Uterus (tissue), 4 donors: ENCODE results near the gene RNF144A. TPM values are rescaled to one million over a fixed set of nuclear protein-coding genes. Genes with fewer than 3 reads are reported as not detected.

Experiments used
- DNase-seq, 2 donors: peaks; one replicate each; pipeline ENCODE4 v3.0.0-alpha.2; 2019 to 2020
- H3K27ac ChIP-seq, 2 donors: fragments of 200-600 bp; sonication (generic); 1 replicate in 1 of 2; 2 replicates in 1 of 2; pipeline ENCODE4 v1.5.1; 2016 to 2018
- H3K27me3 ChIP-seq, 2 donors: fragments of 200-600 bp; sonication (generic); one replicate each; pipeline ENCODE4 v1.5.1; 2018 to 2019; ENCODE audit warnings: control low read depth in 1 of 2
- H3K36me3 ChIP-seq, 2 donors: fragments of 200-600 bp; sonication (generic); one replicate each; pipeline ENCODE4 v1.5.1; 2019; ENCODE audit warnings: control low read depth in 1 of 2
- H3K4me1 ChIP-seq, 2 donors: fragments of 200-600 bp; sonication (generic); one replicate each; pipeline ENCODE4 v1.5.1; 2018 to 2019; ENCODE audit warnings: control low read depth in 1 of 2
- H3K4me3 ChIP-seq, 2 donors: fragments of 200-600 bp; sonication (generic); 1 replicate in 1 of 2; 2 replicates in 1 of 2; pipeline ENCODE4 v1.5.1; 2018 to 2019; ENCODE audit warnings: mild to moderate bottlenecking in 1 of 2
- H3K9me3 ChIP-seq, 2 donors: fragments of 200-600 bp; sonication (generic); one replicate each; pipeline ENCODE4 v1.5.1; 2019; ENCODE audit warnings: control low read depth in 1 of 2
- CTCF ChIP-seq, 4 experiments: fragments of 200-600 bp in 2 of 4; fragments of 450-650 bp in 2 of 4; sonication (generic) in 2 of 4; IDR thresholded peaks; one replicate each; pipeline ENCODE4 v1.5.1; 2016 to 2019; ENCODE audit warnings: antibody characterized with exemption in 4 of 4, mild to moderate bottlenecking in 2 of 4, moderate library complexity in 1 of 4
- POLR2A ChIP-seq, 2 donors: fragments of 450-650 bp; IDR thresholded peaks; one replicate each; pipeline ENCODE4 v1.6.1; 2016; ENCODE audit warnings: antibody characterized with exemption in 2 of 2, mild to moderate bottlenecking in 1 of 2, moderate library complexity in 1 of 2
- intact Hi-C: fragments of 100-400 bp; cut with DNase I; formaldehyde crosslinking; loops from one replicate; pipeline ENCODE4 v1.15.1; 2023; ENCODE audit warnings: low total_unique reads
- total RNA-seq, 4 donors: library from RNA; depleted of rRNA in 3 of 4; stranded (reverse); fragments of >200 nt in 3 of 4; gene quantifications; one replicate each; pipeline versions ENCODE4 v1.1.0 to v1.2.4, GENCODE V29; 2014 to 2023
- donor health status: DM: yes; HTN: yes; CAD: no.

RNF144A gene
- total RNA-seq, 4 donors from 2014 or later, result 22.5 to 103 (median 63.0) TPM

- Histone ChIP-seq H3K4me1 (no peaks in the 10 kb centered on the region), H3K9me3 (no peaks in the 10 kb centered on the region), H3K36me3 (no peaks in the 10 kb centered on the region), H3K27me3 (no peaks in the 10 kb centered on the region), H3K27ac (peak within 1 kb of the TSS; percentile 64 to 75), H3K4me3 (peak within 1 kb of the TSS; percentile 41 to 51)
- DNase-seq, result peak; percentile 36
- intact Hi-C loops, result no loop called here
- no peak for TF ChIP-seq POLR2A (IDR thresholded peaks at IDR 0.05)
- TF ChIP-seq CTCF (IDR thresholded peaks at IDR 0.05), result peak in 2 of 4 experiments; percentile 9 to 17
Measured at GRCh38 chr2:6877402-6878304, 39.6 kb upstream of the RNF144A start, which contains the start of gene RSAD2. Gene RSAD2 (plus strand): TSS chr2:6877777. CDS start chr2:6877801, 24 bp downstream.

GRCh38 chr2:6878549-6878948 lies 38.7 kb upstream of the RNF144A start:
- DNase-seq, result no peak
- intact Hi-C loops, result no loop called here
- no peaks in the 10 kb centered on the region for H3K27me3 ChIP-seq

GRCh38 chr2:6879011-6879410 lies 38.2 kb upstream of the RNF144A start:
- Histone ChIP-seq H3K36me3 (no peaks in the 10 kb centered on the region), H3K27ac (no peak overlapping the region), H3K4me3 (no peak overlapping the region), H3K27me3 (no peaks in the 10 kb centered on the region), H3K9me3 (no peaks in the 10 kb centered on the region), H3K4me1 (no peaks in the 10 kb centered on the region)
- TF ChIP-seq CTCF (IDR thresholded peaks at IDR 0.05), result no peak
- intact Hi-C loops, result no loop called here
- no peak for DNase-seq

More at GRCh38 chr2:6878549-6878948, 38.7 kb upstream of the RNF144A start:
- no peaks in the 10 kb centered on the region for H3K9me3 ChIP-seq
- H3K4me1 ChIP-seq, result no peaks in the 10 kb centered on the region
- no peaks in the 10 kb centered on the region for H3K36me3 ChIP-seq
- TF ChIP-seq POLR2A (IDR thresholded peaks at IDR 0.05) (no peak), CTCF (IDR thresholded peaks at IDR 0.05) (no peak)
- H3K4me3 ChIP-seq, result no peak overlapping the region
- no peak overlapping the region for H3K27ac ChIP-seq

GRCh38 chr2:6880200-6880733 lies 36.9 kb upstream of the RNF144A start:
- DNase-seq, result no peak
- Histone ChIP-seq H3K4me3 (no peak overlapping the region), H3K36me3 (no peaks in the 10 kb centered on the region), H3K4me1 (no peaks in the 10 kb centered on the region), H3K27me3 (no peaks in the 10 kb centered on the region), H3K9me3 (no peaks in the 10 kb centered on the region), H3K27ac (no peak overlapping the region)
- intact Hi-C loops, result no loop called here
- TF ChIP-seq POLR2A (IDR thresholded peaks at IDR 0.05), result no peak
- TF ChIP-seq CTCF (IDR thresholded peaks at IDR 0.05), result no peak

GRCh38 chr2:6881046-6881445 lies 36.2 kb upstream of the RNF144A start:
- TF ChIP-seq POLR2A (IDR thresholded peaks at IDR 0.05) (no peak), CTCF (IDR thresholded peaks at IDR 0.05) (no peak)
- H3K27me3 ChIP-seq, result no peaks in the 10 kb centered on the region
- H3K9me3 ChIP-seq, result no peaks in the 10 kb centered on the region
- H3K27ac ChIP-seq, result no peak overlapping the region
- DNase-seq, result no peak
- no peaks in the 10 kb centered on the region for H3K36me3 ChIP-seq
- H3K4me1 ChIP-seq, result no peaks in the 10 kb centered on the region
- intact Hi-C loops, result no loop called here
- no peak overlapping the region for H3K4me3 ChIP-seq
